ENCODE results near the gene SUPT6H. TPM values are rescaled to one million over a fixed set of nuclear protein-coding genes. Genes with fewer than 3 reads are reported as not detected.

SUPT6H gene
- total and polyA plus RNA-seq, 9 of the 15 experiments (the other 6 are each of a cell fraction or from before 2014, with no cell fraction given): 1.7 to 77.7 (median 49.2) TPM

DNA sequence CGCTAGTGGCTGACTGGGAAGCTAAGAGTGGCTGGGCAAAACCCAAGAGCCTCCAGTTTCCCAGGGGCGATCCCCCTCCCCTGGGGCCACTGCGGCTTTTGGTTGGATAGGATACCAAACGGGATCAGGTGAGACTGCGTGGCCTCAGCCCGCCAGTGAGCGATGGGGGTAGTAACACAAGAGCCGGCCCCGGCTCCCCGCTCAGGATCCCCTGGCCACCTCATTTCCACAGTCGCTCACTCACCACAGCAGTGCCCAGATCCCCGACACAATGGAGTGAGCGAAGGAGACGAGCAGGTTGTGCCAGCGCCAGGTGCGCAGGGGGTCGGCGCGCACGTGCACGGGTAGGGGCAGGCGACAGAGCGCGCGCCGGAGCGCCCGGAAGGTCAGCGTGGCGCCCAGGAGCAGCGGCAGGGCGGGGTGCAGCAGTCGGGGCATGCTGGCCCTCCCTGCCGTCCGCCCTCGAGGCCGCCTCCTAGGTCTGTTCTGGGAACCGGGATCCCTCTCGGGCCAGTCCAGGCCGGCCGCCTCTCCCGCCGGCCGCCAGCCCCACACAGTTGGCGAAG, 63.7 kb downstream of the SUPT6H start (continued):
- TF ChIP-seq ZNF696 (CRISPR knock-in tag; conservative IDR thresholded peaks at IDR 0.05) (0 out of 2 replicates have a peak, but pooled peaks have one; percentile 16), ZNF354B (CRISPR knock-in tag; IDR thresholded peaks at IDR 0.05) (no peak), BRCA1 (IDR thresholded peaks at IDR 0.05) (no peak), BRCA1 (CRISPR knock-in tag; IDR thresholded peaks at IDR 0.05) (no peak), NR2C2 (CRISPR knock-in tag; IDR thresholded peaks at IDR 0.05) (peak; percentile 86), NR2C2 (tag; IDR thresholded peaks at IDR 0.05) (peak; percentile 69; the same call in 1 of the 2 replicates), ZNF282 (CRISPR knock-in tag; IDR thresholded peaks at IDR 0.05) (no peak), IRF9 (tag; IDR thresholded peaks at IDR 0.05) (no peak), NCOA6 (IDR thresholded peaks at IDR 0.05) (no peak), GTF2F1 (IDR thresholded peaks at IDR 0.05; ENCODE audit: low read depth, low read length) (no peak), RNF2 (IDR thresholded peaks at IDR 0.05) (no peak), ZNF586 (CRISPR knock-in tag; conservative IDR thresholded peaks at IDR 0.05) (no peak), PCBP1 (IDR thresholded peaks at IDR 0.05; ENCODE audit: low read depth, low read length, poor library complexity, severe bottlenecking) (peak; percentile 94), ZNF589 (CRISPR knock-in tag; IDR thresholded peaks at IDR 0.05; ENCODE audit: low read depth) (no peak), KHSRP (IDR thresholded peaks at IDR 0.05) (no peak), ZNF253 (CRISPR knock-in tag; conservative IDR thresholded peaks at IDR 0.05) (no peak; the same call in 1 of the 2 replicates), XRCC5 (IDR thresholded peaks at IDR 0.05; ENCODE audit: low read depth, low read length) (no peak; the same call in 1 of the 2 replicates), YBX1 (IDR thresholded peaks at IDR 0.05) (no peak), TRIM28 (IDR thresholded peaks at IDR 0.05) (no peak; the same call in 1 of the 2 replicates), ZNF133 (CRISPR knock-in tag; IDR thresholded peaks at IDR 0.05) (no peak), RUNX1 (IDR thresholded peaks at IDR 0.05; ENCODE audit: low read depth) (peak; percentile 61; the same call in 1 of the 2 replicates), ESRRB (CRISPR knock-in tag; IDR thresholded peaks at IDR 0.05; ENCODE audit: borderline replicate concordance) (no peak), ATF1 (CRISPR knock-in tag; IDR thresholded peaks at IDR 0.05) (no peak), ATF1 (tag; IDR thresholded peaks at IDR 0.05) (peak; percentile 52; the same call in 1 of the 2 replicates), ZNF668 (CRISPR knock-in tag; IDR thresholded peaks at IDR 0.05) (no peak)
- TF ChIP-seq, protein P1, sequence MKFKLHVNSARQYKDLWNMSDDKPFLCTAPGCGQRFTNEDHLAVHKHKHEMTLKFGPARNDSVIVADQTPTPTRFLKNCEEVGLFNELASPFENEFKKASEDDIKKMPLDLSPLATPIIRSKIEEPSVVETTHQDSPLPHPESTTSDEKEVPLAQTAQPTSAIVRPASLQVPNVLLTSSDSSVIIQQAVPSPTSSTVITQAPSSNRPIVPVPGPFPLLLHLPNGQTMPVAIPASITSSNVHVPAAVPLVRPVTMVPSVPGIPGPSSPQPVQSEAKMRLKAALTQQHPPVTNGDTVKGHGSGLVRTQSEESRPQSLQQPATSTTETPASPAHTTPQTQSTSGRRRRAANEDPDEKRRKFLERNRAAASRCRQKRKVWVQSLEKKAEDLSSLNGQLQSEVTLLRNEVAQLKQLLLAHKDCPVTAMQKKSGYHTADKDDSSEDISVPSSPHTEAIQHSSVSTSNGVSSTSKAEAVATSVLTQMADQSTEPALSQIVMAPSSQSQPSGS (CRISPR knock-in tag; IDR thresholded peaks at IDR 0.05): no peak
- TF ChIP-seq, protein P2, sequence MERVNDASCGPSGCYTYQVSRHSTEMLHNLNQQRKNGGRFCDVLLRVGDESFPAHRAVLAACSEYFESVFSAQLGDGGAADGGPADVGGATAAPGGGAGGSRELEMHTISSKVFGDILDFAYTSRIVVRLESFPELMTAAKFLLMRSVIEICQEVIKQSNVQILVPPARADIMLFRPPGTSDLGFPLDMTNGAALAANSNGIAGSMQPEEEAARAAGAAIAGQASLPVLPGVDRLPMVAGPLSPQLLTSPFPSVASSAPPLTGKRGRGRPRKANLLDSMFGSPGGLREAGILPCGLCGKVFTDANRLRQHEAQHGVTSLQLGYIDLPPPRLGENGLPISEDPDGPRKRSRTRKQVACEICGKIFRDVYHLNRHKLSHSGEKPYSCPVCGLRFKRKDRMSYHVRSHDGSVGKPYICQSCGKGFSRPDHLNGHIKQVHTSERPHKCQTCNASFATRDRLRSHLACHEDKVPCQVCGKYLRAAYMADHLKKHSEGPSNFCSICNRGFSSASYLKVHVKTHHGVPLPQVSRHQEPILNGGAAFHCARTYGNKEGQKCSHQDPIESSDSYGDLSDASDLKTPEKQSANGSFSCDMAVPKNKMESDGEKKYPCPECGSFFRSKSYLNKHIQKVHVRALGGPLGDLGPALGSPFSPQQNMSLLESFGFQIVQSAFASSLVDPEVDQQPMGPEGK (CRISPR knock-in tag; IDR thresholded peaks at IDR 0.05; ENCODE audit: borderline replicate concordance): peak; percentile 10; the same call in 1 of the 2 replicates
- TF ChIP-seq, protein P3, sequence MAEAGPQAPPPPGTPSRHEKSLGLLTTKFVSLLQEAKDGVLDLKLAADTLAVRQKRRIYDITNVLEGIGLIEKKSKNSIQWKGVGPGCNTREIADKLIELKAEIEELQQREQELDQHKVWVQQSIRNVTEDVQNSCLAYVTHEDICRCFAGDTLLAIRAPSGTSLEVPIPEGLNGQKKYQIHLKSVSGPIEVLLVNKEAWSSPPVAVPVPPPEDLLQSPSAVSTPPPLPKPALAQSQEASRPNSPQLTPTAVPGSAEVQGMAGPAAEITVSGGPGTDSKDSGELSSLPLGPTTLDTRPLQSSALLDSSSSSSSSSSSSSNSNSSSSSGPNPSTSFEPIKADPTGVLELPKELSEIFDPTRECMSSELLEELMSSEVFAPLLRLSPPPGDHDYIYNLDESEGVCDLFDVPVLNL (CRISPR knock-in tag; IDR thresholded peaks at IDR 0.05; ENCODE audit: low read depth): peak; percentile 73; the same call in 1 of the 2 replicates

Measured in K562 (cell line).